PC-9 (cell line): Measurements from ENCODE around the gene MSANTD2. TPM values are rescaled to one million over a fixed set of nuclear protein-coding genes. Genes with fewer than 3 reads are reported as not detected.

ENCODE experiments used
- Bru-seq: library from RNA; stranded (reverse); fragments of 400-500 nt; gene quantifications from one replicate; lab custom pipeline; 2021; lab: Mats Ljungman, UMichigan
- BruChase-seq, 2 experiments: library from RNA; stranded (reverse); fragments of 400-500 nt; gene quantifications; one replicate each; lab custom pipeline; 2021; lab: Mats Ljungman, UMichigan
- BruUV-seq: library from RNA; stranded (reverse); fragments of 400-500 nt; replicated peaks from 2 replicates; lab custom pipeline; 2021; lab: Mats Ljungman, UMichigan
- CTCF ChIA-PET: fragments of 300-600 bp; sonication (Branson Sonifier 250); formaldehyde crosslinking; loops from one replicate; lab custom pipeline; 2022; ENCODE audit warnings: antibody characterized with exemption; lab: Charles Lee
- POLR2A ChIA-PET: fragments of 300-600 bp; sonication (Branson Sonifier 250); formaldehyde crosslinking; loops from one replicate; lab custom pipeline; 2022; ENCODE audit warnings: antibody characterized with exemption; ENCODE audit not compliant: unreplicated experiment; lab: Charles Lee
- DNase-seq, 2 experiments: peaks; one replicate each; pipeline versions ENCODE4 v3.0.0 to v3.0.0-alpha.2; 2015 to 2022; ENCODE audit warnings: mixed read lengths in 1 of 2
- H2AFZ ChIP-seq: fragments of 200-600 bp; sonication (generic); 2 replicates; pipeline ENCODE4 v1.8.1; 2017; ENCODE audit warnings: antibody characterized with exemption
- H3F3A ChIP-seq: fragments of 200-600 bp; sonication (generic); 2 replicates; pipeline ENCODE4 v1.8.1; 2017; ENCODE audit warnings: antibody characterized with exemption, mild to moderate bottlenecking, low read depth; ENCODE audit not compliant: insufficient read depth
- H3K27ac ChIP-seq: fragments of 200-600 bp; sonication (generic); 2 replicates; pipeline ENCODE4 v1.6.1; 2016; ENCODE audit warnings: mixed run types
- H3K27me3 ChIP-seq: fragments of 200-600 bp; sonication (generic); 2 replicates; pipeline ENCODE4 v1.6.1; 2016; ENCODE audit warnings: low read depth, mixed run types; ENCODE audit not compliant: insufficient read depth
- H3K36me3 ChIP-seq: fragments of 200-600 bp; sonication (generic); 2 replicates; pipeline ENCODE4 v1.6.1; 2016; ENCODE audit warnings: low read depth, mixed run types
- H3K4me1 ChIP-seq: fragments of 200-600 bp; sonication (generic); replicated peaks from 2 replicates; pipeline ENCODE4 v1.6.1; 2016; ENCODE audit warnings: mixed run types; ENCODE audit not compliant: insufficient read depth
- H3K4me2 ChIP-seq: fragments of 200-600 bp; sonication (generic); 2 replicates; pipeline ENCODE4 v1.6.1; 2017; ENCODE audit warnings: mixed run types
- H3K4me3 ChIP-seq: fragments of 200-600 bp; sonication (generic); 2 replicates; pipeline ENCODE4 v1.6.1; 2016; ENCODE audit warnings: mixed run types
- H3K79me2 ChIP-seq: fragments of 200-600 bp; sonication (generic); 2 replicates; pipeline ENCODE4 v1.6.1; 2017; ENCODE audit warnings: low read depth, mixed run types
- H3K9me2 ChIP-seq: fragments of 200-600 bp; sonication (generic); 2 replicates; pipeline ENCODE4 v1.8.1; 2017; ENCODE audit warnings: mild to moderate bottlenecking; ENCODE audit not compliant: insufficient read depth
- H3K9me3 ChIP-seq: fragments of 200-600 bp; sonication (generic); 2 replicates; pipeline ENCODE4 v1.8.1; 2016; ENCODE audit warnings: low read depth; ENCODE audit not compliant: insufficient read depth
- H4K20me1 ChIP-seq: fragments of 200-600 bp; sonication (generic); 2 replicates; pipeline ENCODE4 v1.8.1; 2017; ENCODE audit not compliant: insufficient read depth
- CTCF ChIP-seq: fragments of 200-600 bp; sonication (generic); conservative IDR thresholded peaks from 2 replicates; pipeline ENCODE4 v1.6.1; 2017; ENCODE audit warnings: mixed run types, antibody characterized with exemption, mild to moderate bottlenecking, moderate library complexity
- EZH2 ChIP-seq: fragments of 200-600 bp; sonication (generic); IDR thresholded peaks from 2 replicates; pipeline ENCODE4 v1.8.0; 2017; ENCODE audit warnings: antibody characterized with exemption, low read depth
- intact Hi-C: fragments of 100-400 bp; cut with micrococcal nuclease; formaldehyde crosslinking; loops from one replicate; pipeline ENCODE4 v1.10.0; 2022; ENCODE audit not compliant: unreplicated experiment
- long read RNA-seq: library from polyadenylated mRNA; stranded (forward); transcript quantifications from one replicate; pipeline ENCODE4 v2.0.0, GENCODE V29; 2022
- total RNA-seq: library from RNA; stranded (reverse); gene quantifications from 2 replicates; pipeline ENCODE4 v1.2.3, GENCODE V29; 2021

Gene MSANTD2
- total RNA-seq = 16.9 and 18.1 TPM in 2 replicates
- percentile 81 among the genes with signal in this experiment for Bru-seq, nascent RNA
- percentile 92 among the genes with signal in this experiment for BruChase-seq, experiment 1, labeled RNA remaining after a 2-hour chase
- percentile 87 among the genes with signal in this experiment for BruChase-seq, experiment 2, labeled RNA remaining after a 6-hour chase
- long read RNA-seq, partial matches to known transcripts = 1 of 8 reads
- long read RNA-seq, other reads (novel, unspliced or antisense) = 3 of 8 reads

GRCh38 chr11:124800226-124800929, at the start of gene MSANTD2:
MSANTD2 (minus strand) TSS chr11:124800406; CDS start chr11:124800380, 26 bp downstream.
- H3F3A ChIP-seq = peaks cover 8% of the 10 kb centered on the region; the same call in 1 of the 2 replicates
- no peaks in the 10 kb centered on the region for H3K9me3 ChIP-seq
- no peaks in the 10 kb centered on the region for H3K36me3 ChIP-seq
- TSS peak; percentile 76 for BruUV-seq
- DNase-seq = peak; percentile 53 to 71
- TF ChIP-seq EZH2 (no peak), CTCF (no peak)
- peak within 1 kb of the TSS; percentile 97 for H3K4me3 ChIP-seq
- peaks cover 29% of the 10 kb centered on the region for H3K4me1 ChIP-seq
- H3K9me2 ChIP-seq = no peaks in the 10 kb centered on the region
- ChIA-PET POLR2A (no interaction called here), CTCF (no interaction called here)
- H2AFZ ChIP-seq = peak within 1 kb of the TSS; percentile 96
- H3K4me2 ChIP-seq = peak within 1 kb of the TSS; percentile 89
- no peaks in the 10 kb centered on the region for H3K27me3 ChIP-seq
- H4K20me1 ChIP-seq = no peaks in the 10 kb centered on the region; the same call in 1 of the 2 replicates
- peaks cover 50% of the 10 kb centered on the region for H3K79me2 ChIP-seq
- peak within 1 kb of the TSS; percentile 56 for H3K27ac ChIP-seq
- intact Hi-C loops = loop anchor here (1.0 kb wide), 1 partner anchor 37 kb away; no protein-coding TSS in a partner anchor

DNA sequence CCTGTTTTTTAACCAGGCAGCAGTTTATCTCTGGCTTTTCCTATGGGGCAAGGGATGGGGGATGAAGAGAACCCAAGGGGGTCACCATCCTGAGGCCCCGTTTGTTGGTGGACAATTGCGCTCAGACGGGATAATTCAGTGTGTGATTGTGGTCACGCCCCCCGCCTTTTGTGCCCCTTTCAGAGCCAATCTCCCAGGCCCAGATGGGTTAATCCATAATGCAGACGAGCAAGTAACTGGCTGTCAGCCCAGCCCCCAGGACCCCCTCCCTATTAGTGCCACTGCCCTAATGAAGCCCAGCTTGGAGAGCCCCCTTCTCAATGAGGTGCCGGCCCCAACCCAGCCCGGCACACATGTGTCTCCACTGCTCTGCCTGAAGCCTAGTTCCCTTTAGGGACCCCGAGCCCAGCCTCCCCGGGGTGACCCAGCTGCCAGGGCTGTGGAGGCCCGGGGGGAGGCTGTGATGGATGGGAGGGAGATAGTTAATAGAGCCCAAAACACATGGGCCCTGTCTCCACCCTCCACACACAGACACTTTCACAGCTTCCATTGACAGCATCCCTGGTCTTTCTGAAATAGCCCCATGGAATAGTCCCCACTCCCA, 46.0 kb upstream of the MSANTD2 start:
- Histone ChIP-seq H3K4me3 (no peak overlapping the region), H3K4me1 (no peaks in the 10 kb centered on the region), H3K27me3 (peaks cover 97% of the 10 kb centered on the region), H2AFZ (no peak overlapping the region), H3K36me3 (no peaks in the 10 kb centered on the region), H3K4me2 (no peak overlapping the region), H3K27ac (no peak overlapping the region), H3K9me2 (no peaks in the 10 kb centered on the region), H3K9me3 (no peaks in the 10 kb centered on the region), H4K20me1 (no peaks in the 10 kb centered on the region), H3F3A (no peaks in the 10 kb centered on the region), H3K79me2 (no peaks in the 10 kb centered on the region)
- ChIA-PET CTCF (no interaction called here), POLR2A (no interaction called here)
- TF ChIP-seq CTCF = no peak
- no peak for TF ChIP-seq EZH2
- no peak for DNase-seq
- intact Hi-C loops = no loop called here
- no TSS peak for BruUV-seq

DNA sequence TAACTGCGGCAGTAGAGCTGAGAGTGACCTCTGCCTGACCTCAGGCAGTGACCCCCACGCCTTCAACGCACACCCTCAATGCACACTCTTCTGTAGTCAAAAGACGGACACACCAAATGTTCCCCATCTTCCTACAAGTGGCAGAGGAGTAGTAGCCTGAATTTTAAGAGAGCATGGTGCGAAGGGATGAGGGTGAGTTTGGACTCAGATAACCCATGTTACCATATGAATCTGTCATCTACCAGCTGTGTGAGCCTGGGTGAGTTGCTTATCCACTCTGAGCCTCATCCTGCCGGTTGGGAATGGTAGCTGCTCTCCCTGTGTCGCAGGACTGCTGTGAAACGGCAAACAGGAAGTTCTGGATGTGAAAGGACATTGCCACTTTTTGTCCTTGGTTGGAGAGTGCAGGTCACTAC, 44.5 kb upstream of the MSANTD2 start:
- DNase-seq = no peak
- Histone ChIP-seq H3K9me2 (no peaks in the 10 kb centered on the region), H2AFZ (no peak overlapping the region), H3K79me2 (no peaks in the 10 kb centered on the region), H3K27ac (no peak overlapping the region), H3K4me2 (no peak overlapping the region), H3K27me3 (peaks cover 85% of the 10 kb centered on the region), H4K20me1 (no peaks in the 10 kb centered on the region), H3K4me1 (no peaks in the 10 kb centered on the region), H3F3A (no peaks in the 10 kb centered on the region), H3K36me3 (no peaks in the 10 kb centered on the region), H3K4me3 (no peak overlapping the region), H3K9me3 (no peaks in the 10 kb centered on the region)
- no peak for TF ChIP-seq EZH2
- no peak for TF ChIP-seq CTCF
- POLR2A ChIA-PET = no interaction called here
- BruUV-seq = no TSS peak
- intact Hi-C loops = no loop called here
- CTCF ChIA-PET = no interaction called here
